H9 (cell line): ENCODE measurements around the gene IFNK. TPM values are rescaled to one million over a fixed set of nuclear protein-coding genes. Genes with fewer than 3 reads are reported as not detected.

ENCODE experiments used
- DNase-seq: peaks from one replicate; pipeline ENCODE4 v3.0.0-alpha.2; 2017
- H2AFZ ChIP-seq: one replicate; pipeline ENCODE4 v1.6.1; 2013; ENCODE audit warnings: mild to moderate bottlenecking, low read length, control low read depth, moderate library complexity
- H2AK5ac ChIP-seq: 2 replicates; pipeline ENCODE4 v1.6.1; 2013; ENCODE audit warnings: low read length, control low read depth, mixed read lengths; ENCODE audit not compliant: insufficient read length
- H2BK120ac ChIP-seq: one replicate; pipeline ENCODE4 v1.6.1; 2013; ENCODE audit warnings: low read depth, mild to moderate bottlenecking, low read length, control low read depth, inconsistent platforms; ENCODE audit not compliant: poor library complexity, severe bottlenecking
- H2BK12ac ChIP-seq: 2 replicates; pipeline ENCODE4 v1.6.1; 2013; ENCODE audit warnings: low read length, control low read depth, mixed read lengths, low read depth; ENCODE audit not compliant: insufficient read length
- H2BK15ac ChIP-seq: 2 replicates; pipeline ENCODE4 v1.6.1; 2013; ENCODE audit warnings: low read depth, low read length, control low read depth
- H2BK20ac ChIP-seq: one replicate; pipeline ENCODE4 v1.6.1; 2013; ENCODE audit warnings: low read depth, mild to moderate bottlenecking, low read length, control low read depth, inconsistent platforms; ENCODE audit not compliant: poor library complexity, severe bottlenecking
- H2BK5ac ChIP-seq: 2 replicates; pipeline ENCODE4 v1.6.1; 2013; ENCODE audit warnings: low read length, control low read depth, mixed read lengths; ENCODE audit not compliant: insufficient read length
- H3K14ac ChIP-seq: 2 replicates; pipeline ENCODE4 v1.6.1; 2013; ENCODE audit warnings: low read length, control low read depth; ENCODE audit not compliant: insufficient read depth
- H3K18ac ChIP-seq: 2 replicates; pipeline ENCODE4 v1.6.1; 2013; ENCODE audit warnings: low read depth, mild to moderate bottlenecking, mixed read lengths, low read length, control low read depth; ENCODE audit not compliant: insufficient read length
- H3K23ac ChIP-seq: 2 replicates; pipeline ENCODE4 v1.6.1; 2013; ENCODE audit warnings: low read length, control low read depth, mixed read lengths, low read depth; ENCODE audit not compliant: insufficient read length
- H3K23me2 ChIP-seq: 2 replicates; pipeline ENCODE4 v1.6.1; 2013; ENCODE audit warnings: low read depth, mild to moderate bottlenecking, mixed read lengths, low read length, control low read depth; ENCODE audit not compliant: insufficient read length, poor library complexity, severe bottlenecking
- H3K27ac ChIP-seq: 2 replicates; pipeline ENCODE4 v1.5.1; 2013; ENCODE audit warnings: low read length, control low read depth, mixed read lengths, low read depth; ENCODE audit not compliant: insufficient read length
- H3K27me3 ChIP-seq: 2 replicates; pipeline ENCODE4 v1.6.1; 2013; ENCODE audit warnings: low read length, control low read depth, inconsistent platforms; ENCODE audit not compliant: insufficient read depth
- H3K4ac ChIP-seq: 2 replicates; pipeline ENCODE4 v1.6.1; 2013; ENCODE audit warnings: low read depth, mild to moderate bottlenecking, control low read depth, inconsistent platforms, low read length, moderate library complexity
- H3K4me1 ChIP-seq: 2 replicates; pipeline ENCODE4 v1.6.1; 2013; ENCODE audit warnings: low read length, control low read depth, inconsistent platforms; ENCODE audit not compliant: insufficient read depth
- H3K4me2 ChIP-seq: 2 replicates; pipeline ENCODE4 v1.6.1; 2013; ENCODE audit warnings: low read length, control low read depth, mixed read lengths; ENCODE audit not compliant: insufficient read length, insufficient read depth
- H3K56ac ChIP-seq: 2 replicates; pipeline ENCODE4 v1.6.1; 2013; ENCODE audit warnings: low read depth, mild to moderate bottlenecking, mixed read lengths, low read length, control low read depth; ENCODE audit not compliant: insufficient read length
- H3K79me1 ChIP-seq: 2 replicates; pipeline ENCODE4 v1.6.1; 2013; ENCODE audit warnings: low read depth, mild to moderate bottlenecking, moderate library complexity, low read length, control low read depth, inconsistent platforms; ENCODE audit not compliant: insufficient read depth, poor library complexity, severe bottlenecking
- H3K79me2 ChIP-seq: 2 replicates; pipeline ENCODE4 v1.6.1; 2013; ENCODE audit warnings: low read length, control low read depth, inconsistent platforms; ENCODE audit not compliant: insufficient read depth
- H3K9ac ChIP-seq: 2 replicates; pipeline ENCODE4 v1.6.1; 2013; ENCODE audit warnings: low read length, control low read depth, mixed read lengths; ENCODE audit not compliant: insufficient read length; ENCODE audit errors: extremely low read depth
- H3K9me3 ChIP-seq: one replicate; pipeline ENCODE4 v1.6.1; 2013; ENCODE audit warnings: low read depth, low read length, inconsistent platforms; ENCODE audit not compliant: control insufficient read depth
- H3T11ph ChIP-seq: one replicate; pipeline ENCODE4 v1.6.1; 2013; ENCODE audit warnings: mild to moderate bottlenecking, low read length, control low read depth, inconsistent platforms
- H4K20me1 ChIP-seq: one replicate; pipeline ENCODE4 v1.6.1; 2013; ENCODE audit not compliant: control insufficient read depth, insufficient read length, insufficient read depth
- H4K5ac ChIP-seq: 2 replicates; pipeline ENCODE4 v1.6.1; 2013; ENCODE audit warnings: low read depth, mild to moderate bottlenecking, mixed read lengths, low read length, control low read depth; ENCODE audit not compliant: insufficient read length
- H4K8ac ChIP-seq: replicated peaks from 2 replicates; pipeline ENCODE4 v1.6.1; 2013; ENCODE audit warnings: low read length, control low read depth, mixed read lengths, low read depth; ENCODE audit not compliant: insufficient read length
- H4K91ac ChIP-seq: 2 replicates; pipeline ENCODE4 v1.6.1; 2013; ENCODE audit warnings: low read depth, mild to moderate bottlenecking, moderate library complexity, mixed read lengths, low read length, control low read depth; ENCODE audit not compliant: insufficient read length
- H3K27ac Mint-ChIP-seq, 3 experiments: 2 replicates in 2 of 3; 3 replicates in 1 of 3; pipeline ENCODE4 v1.8.0; 2020 to 2021; ENCODE audit warnings: mixed read lengths in 3 of 3, mild to moderate bottlenecking in 1 of 3, moderate library complexity in 1 of 3
- H3K27me3 Mint-ChIP-seq: 2 replicates; pipeline ENCODE4 v1.8.0; 2021; ENCODE audit warnings: low read depth, mild to moderate bottlenecking, moderate library complexity, mixed read lengths
- H3K36me3 Mint-ChIP-seq, 3 experiments: 2 replicates in 2 of 3; 3 replicates in 1 of 3; pipeline ENCODE4 v1.8.0; 2020 to 2021; ENCODE audit warnings: low read depth in 3 of 3, mixed read lengths in 3 of 3; ENCODE audit not compliant: insufficient read depth in 1 of 3
- H3K4me1 Mint-ChIP-seq, 2 experiments: 2 replicates each; pipeline ENCODE4 v1.8.0; 2020; ENCODE audit warnings: mixed read lengths in 2 of 2
- H3K4me3 Mint-ChIP-seq, 2 experiments: 2 replicates in 1 of 2; 3 replicates in 1 of 2; pipeline ENCODE4 v1.8.0; 2020 to 2021; ENCODE audit warnings: mild to moderate bottlenecking in 2 of 2, mixed read lengths in 2 of 2, moderate library complexity in 1 of 2
- H3K9me3 Mint-ChIP-seq, 2 experiments: 2 replicates in 1 of 2; 3 replicates in 1 of 2; pipeline ENCODE4 v1.8.0; 2020; ENCODE audit warnings: mild to moderate bottlenecking in 2 of 2, mixed read lengths in 2 of 2, moderate library complexity in 1 of 2
- WGBS: extraction: QIAGEN DNeasy Blood & Tissue Kit; methylation state at CpG from one replicate; pipeline ENCODE4 v1.1.7; 2013; ENCODE audit warnings: missing lambda C conversion rate, low lambda C conversion rate, mixed read lengths; ENCODE audit not compliant: insufficient read length; ENCODE audit errors: extremely low coverage; 5-methylcytosine and 5-hydroxymethylcytosine counted together
- total RNA-seq: library from RNA; stranded (reverse); gene quantifications from 2 replicates; pipeline ENCODE4 v1.2.1, GENCODE V29; 2021
- TF ChIP-seq, protein P1 (sequence below): fragments of 200-600 bp; sonication (generic); conservative IDR thresholded peaks from 3 replicates; pipeline ENCODE4 v1.8.0; 2021; ENCODE audit warnings: antibody characterized with exemption, mild to moderate bottlenecking

The IFNK gene
- total RNA-seq, 1 experiment from 2014 or later = not detected

DNA sequence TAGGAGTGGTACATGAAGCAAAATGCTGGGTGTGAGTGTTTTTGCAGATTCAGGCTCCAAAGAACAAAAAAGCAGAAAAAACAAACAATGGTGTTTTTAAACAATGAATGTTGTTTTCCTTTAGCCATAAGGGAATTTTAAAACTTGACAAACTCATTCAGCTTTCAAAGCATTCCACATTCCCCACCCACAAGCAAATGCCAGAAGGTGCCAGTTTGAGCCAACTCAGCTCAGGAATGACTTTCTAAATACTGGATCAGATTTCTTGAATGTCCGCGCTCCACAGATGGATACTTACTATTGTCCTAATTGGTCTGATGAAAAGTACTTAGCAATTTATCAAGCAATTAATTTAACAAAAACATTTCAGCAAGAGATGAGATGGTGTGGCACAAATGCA, 18.4 kb downstream of the IFNK start:
- no peak for DNase-seq
- no peaks in the 10 kb centered on the region for H3K4me1 ChIP-seq
- no peaks in the 10 kb centered on the region for H3K27me3 ChIP-seq
- H4K91ac ChIP-seq = no peak overlapping the region
- no peak overlapping the region for H2BK20ac ChIP-seq
- Mint-ChIP-seq H3K4me1 (peaks cover 0 to 2% of the 10 kb centered on the region in 2 experiments; a peak in 2 of 4 replicates), H3K27me3 (no peaks in the 10 kb centered on the region), H3K27ac (no peak overlapping the region), H3K9me3 (no peaks in the 10 kb centered on the region; a peak in 1 of 5 replicates), H3K36me3 (peaks cover 11 to 42% (median 27%) of the 10 kb centered on the region in 3 experiments), H3K4me3 (no peak overlapping the region)
- H3K79me1 ChIP-seq = no peaks in the 10 kb centered on the region
- H3K9me3 ChIP-seq = no peaks in the 10 kb centered on the region
- H3T11ph ChIP-seq = no peak overlapping the region
- H2AK5ac ChIP-seq = no peak overlapping the region
- no peak overlapping the region for H2BK5ac ChIP-seq
- H3K56ac ChIP-seq = no peak overlapping the region
- no peak overlapping the region for H4K8ac ChIP-seq
- H4K20me1 ChIP-seq = no peaks in the 10 kb centered on the region
- no peak overlapping the region for H2BK15ac ChIP-seq
- H3K14ac ChIP-seq = no peak overlapping the region
- no CpG with 5 or more reads among the region's 2 CpGs for WGBS
- no peak overlapping the region for H3K23ac ChIP-seq
- no peak overlapping the region for H2BK12ac ChIP-seq
- H3K18ac ChIP-seq = no peak overlapping the region
- no peak overlapping the region for H2AFZ ChIP-seq
- H2BK120ac ChIP-seq = no peak overlapping the region
- H3K23me2 ChIP-seq = no peaks in the 10 kb centered on the region
- no peak overlapping the region for H3K4me2 ChIP-seq
- H3K4ac ChIP-seq = no peak overlapping the region
- no peak overlapping the region for H3K27ac ChIP-seq
- no peaks in the 10 kb centered on the region for H3K79me2 ChIP-seq
- H3K9ac ChIP-seq = no peak overlapping the region
- no peak overlapping the region for H4K5ac ChIP-seq
- TF ChIP-seq, protein P1, sequence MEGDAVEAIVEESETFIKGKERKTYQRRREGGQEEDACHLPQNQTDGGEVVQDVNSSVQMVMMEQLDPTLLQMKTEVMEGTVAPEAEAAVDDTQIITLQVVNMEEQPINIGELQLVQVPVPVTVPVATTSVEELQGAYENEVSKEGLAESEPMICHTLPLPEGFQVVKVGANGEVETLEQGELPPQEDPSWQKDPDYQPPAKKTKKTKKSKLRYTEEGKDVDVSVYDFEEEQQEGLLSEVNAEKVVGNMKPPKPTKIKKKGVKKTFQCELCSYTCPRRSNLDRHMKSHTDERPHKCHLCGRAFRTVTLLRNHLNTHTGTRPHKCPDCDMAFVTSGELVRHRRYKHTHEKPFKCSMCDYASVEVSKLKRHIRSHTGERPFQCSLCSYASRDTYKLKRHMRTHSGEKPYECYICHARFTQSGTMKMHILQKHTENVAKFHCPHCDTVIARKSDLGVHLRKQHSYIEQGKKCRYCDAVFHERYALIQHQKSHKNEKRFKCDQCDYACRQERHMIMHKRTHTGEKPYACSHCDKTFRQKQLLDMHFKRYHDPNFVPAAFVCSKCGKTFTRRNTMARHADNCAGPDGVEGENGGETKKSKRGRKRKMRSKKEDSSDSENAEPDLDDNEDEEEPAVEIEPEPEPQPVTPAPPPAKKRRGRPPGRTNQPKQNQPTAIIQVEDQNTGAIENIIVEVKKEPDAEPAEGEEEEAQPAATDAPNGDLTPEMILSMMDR = no peak
